Neural progenitor cell (in vitro differentiated cells): ENCODE data around the gene ACSBG1.

Experiments used
- EZH2 ChIP-seq: fragments of 200-600 bp; sonication (generic); IDR thresholded peaks from 2 replicates; pipeline ENCODE4 v1.6.1; 2017; ENCODE audit warnings: antibody characterized with exemption, mild to moderate bottlenecking, moderate library complexity
- EZH2phosphoT487 ChIP-seq: fragments of 200-600 bp; sonication (generic); IDR thresholded peaks from 2 replicates; pipeline ENCODE4 v1.6.1; 2017; ENCODE audit warnings: antibody characterized with exemption
- TF ChIP-seq, protein P1 (sequence below): fragments of 200-600 bp; sonication (generic); IDR thresholded peaks from 2 replicates; pipeline ENCODE4 v1.5.1; 2017; ENCODE audit warnings: antibody characterized with exemption, mild to moderate bottlenecking

DNA sequence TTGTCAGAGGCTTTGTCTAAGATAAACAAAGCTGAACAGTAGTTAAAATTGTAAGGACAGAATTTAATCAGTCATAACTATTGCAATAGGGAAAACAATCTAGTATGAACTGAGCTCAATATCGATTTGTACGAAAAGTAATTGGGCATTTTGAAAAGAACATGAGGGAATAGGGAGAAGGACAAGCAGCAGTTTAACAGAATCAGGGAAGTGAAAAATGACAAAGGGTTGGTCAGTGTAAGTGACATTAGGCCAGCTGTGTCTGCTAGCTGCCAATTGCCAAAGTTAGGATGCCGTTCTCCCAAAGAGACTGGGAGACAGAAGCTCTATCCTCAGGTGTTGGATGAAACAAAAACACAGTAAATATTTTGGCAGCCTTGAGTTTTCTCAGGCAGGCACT lies 26.7 kb upstream of the ACSBG1 start:
- TF ChIP-seq, protein P1, sequence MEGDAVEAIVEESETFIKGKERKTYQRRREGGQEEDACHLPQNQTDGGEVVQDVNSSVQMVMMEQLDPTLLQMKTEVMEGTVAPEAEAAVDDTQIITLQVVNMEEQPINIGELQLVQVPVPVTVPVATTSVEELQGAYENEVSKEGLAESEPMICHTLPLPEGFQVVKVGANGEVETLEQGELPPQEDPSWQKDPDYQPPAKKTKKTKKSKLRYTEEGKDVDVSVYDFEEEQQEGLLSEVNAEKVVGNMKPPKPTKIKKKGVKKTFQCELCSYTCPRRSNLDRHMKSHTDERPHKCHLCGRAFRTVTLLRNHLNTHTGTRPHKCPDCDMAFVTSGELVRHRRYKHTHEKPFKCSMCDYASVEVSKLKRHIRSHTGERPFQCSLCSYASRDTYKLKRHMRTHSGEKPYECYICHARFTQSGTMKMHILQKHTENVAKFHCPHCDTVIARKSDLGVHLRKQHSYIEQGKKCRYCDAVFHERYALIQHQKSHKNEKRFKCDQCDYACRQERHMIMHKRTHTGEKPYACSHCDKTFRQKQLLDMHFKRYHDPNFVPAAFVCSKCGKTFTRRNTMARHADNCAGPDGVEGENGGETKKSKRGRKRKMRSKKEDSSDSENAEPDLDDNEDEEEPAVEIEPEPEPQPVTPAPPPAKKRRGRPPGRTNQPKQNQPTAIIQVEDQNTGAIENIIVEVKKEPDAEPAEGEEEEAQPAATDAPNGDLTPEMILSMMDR, result no peak
- TF ChIP-seq EZH2 (no peak), EZH2phosphoT487 (no peak)
